B cell (primary cell): ENCODE data around the gene CHST8. TPM values are rescaled to one million over a fixed set of nuclear protein-coding genes. Genes with fewer than 3 reads are reported as not detected.

ENCODE experiments used
- ATAC-seq: fragments of 200-7000 bp; cut with Tn5 transposase; one replicate; pipeline ENCODE4 v1.10.0; 2021; ENCODE audit warnings: low read depth, mild to moderate bottlenecking, moderate number of reproducible peaks, moderate library complexity
- CTCF ChIA-PET: fragments of 350-600 bp; sonication (Branson Sonifier 250); formaldehyde crosslinking; loops from one replicate; lab custom pipeline; 2021; ENCODE audit warnings: antibody characterized with exemption, inconsistent platforms; lab: Charles Lee
- POLR2A ChIA-PET: fragments of 350-600 bp; sonication (Branson Sonifier 250); formaldehyde crosslinking; loops from one replicate; lab custom pipeline; 2021; ENCODE audit warnings: antibody characterized with exemption; lab: Charles Lee
- DNase-seq: peaks from one replicate; pipeline ENCODE4 v3.0.0; 2013
- H2AFZ ChIP-seq: 2 replicates; pipeline ENCODE4 v1.6.1; 2012; ENCODE audit warnings: mild to moderate bottlenecking, low read depth, low read length; ENCODE audit not compliant: insufficient read depth, poor library complexity, severe bottlenecking
- H3K27ac ChIP-seq, 2 donors: 1 replicate in 1 of 2; 2 replicates in 1 of 2; pipeline ENCODE4 v1.5.1; 2012 to 2013; ENCODE audit warnings: low read length in 2 of 2, mild to moderate bottlenecking in 2 of 2, moderate library complexity in 1 of 2
- H3K27me3 ChIP-seq, 4 experiments: fragments of 200-600 bp in 1 of 4; sonication (generic) in 1 of 4; replicated peaks in 1 of 4; 1 replicate in 2 of 4; 2 replicates in 2 of 4; pipeline versions ENCODE4 v1.6.1 to v1.7.0; 2013 to 2016; ENCODE audit warnings: low read length in 3 of 4, mild to moderate bottlenecking in 2 of 4, mixed read lengths in 1 of 4, moderate library complexity in 1 of 4; ENCODE audit not compliant: insufficient read depth in 4 of 4, control insufficient read depth in 3 of 4; ENCODE audit errors: control extremely low read depth in 1 of 4
- H3K36me3 ChIP-seq, 2 experiments: replicated peaks in 1 of 2; 1 replicate in 1 of 2; 2 replicates in 1 of 2; pipeline versions ENCODE4 v1.6.1 to v1.7.1; 2013; ENCODE audit warnings: low read length in 1 of 2; ENCODE audit not compliant: insufficient read depth in 2 of 2, control insufficient read depth in 1 of 2; ENCODE audit errors: control extremely low read depth in 1 of 2, extremely low read depth in 1 of 2
- H3K4me1 ChIP-seq, 2 donors: fragments of 200-600 bp in 1 of 2; sonication (generic) in 1 of 2; 1 replicate in 1 of 2; 2 replicates in 1 of 2; pipeline versions ENCODE4 v1.5.1 to v1.6.1; 2013 to 2017; ENCODE audit warnings: low read length in 2 of 2; ENCODE audit not compliant: control insufficient read depth in 2 of 2, insufficient read depth in 2 of 2
- H3K4me2 ChIP-seq: replicated peaks from 2 replicates; pipeline ENCODE3; 2012; ENCODE audit warnings: mild to moderate bottlenecking, low read depth, low read length; ENCODE audit not compliant: poor library complexity, severe bottlenecking
- H3K4me3 ChIP-seq, 5 experiments: fragments of 200-600 bp in 1 of 5; sonication (generic) in 1 of 5; 1 replicate in 3 of 5; 2 replicates in 2 of 5; pipeline versions ENCODE4 v1.5.1 to v1.7.0; 2011 to 2016; ENCODE audit warnings: low read length in 4 of 5, mild to moderate bottlenecking in 4 of 5, low read depth in 2 of 5, control low read depth in 1 of 5, moderate library complexity in 1 of 5; ENCODE audit not compliant: insufficient read depth in 1 of 5; ENCODE audit errors: control extremely low read depth in 1 of 5, extremely low read depth in 1 of 5
- H3K79me2 ChIP-seq: fragments of 200-600 bp; sonication (generic); one replicate; pipeline ENCODE4 v1.6.0; 2016; ENCODE audit warnings: low read length; ENCODE audit not compliant: control insufficient read depth, insufficient read depth
- H3K9ac ChIP-seq: fragments of 200-600 bp; sonication (generic); 2 replicates; pipeline ENCODE4 v1.6.1; 2017; ENCODE audit warnings: mild to moderate bottlenecking, low read length, moderate library complexity
- H3K9me3 ChIP-seq, 3 donors: one replicate each; pipeline versions ENCODE4 v1.6.1 to v1.7.1; 2013; ENCODE audit warnings: low read length in 2 of 3; ENCODE audit not compliant: control insufficient read depth in 2 of 3, insufficient read depth in 1 of 3; ENCODE audit errors: control extremely low read depth in 1 of 3
- H4K20me1 ChIP-seq: 2 replicates; pipeline ENCODE4 v1.6.0; 2012; ENCODE audit warnings: mild to moderate bottlenecking, low read length; ENCODE audit not compliant: insufficient read depth, control insufficient read depth, poor library complexity, severe bottlenecking
- H3K27ac Mint-ChIP-seq: one replicate; pipeline ENCODE4 v1.8.0; 2021; ENCODE audit warnings: mixed read lengths
- H3K27me3 Mint-ChIP-seq: one replicate; pipeline ENCODE4 v1.8.0; 2021; ENCODE audit warnings: mixed read lengths
- H3K4me1 Mint-ChIP-seq: one replicate; pipeline ENCODE4 v1.8.0; 2021; ENCODE audit warnings: mixed read lengths
- H3K4me3 Mint-ChIP-seq: one replicate; pipeline ENCODE4 v1.8.0; 2021; ENCODE audit warnings: mixed read lengths
- H3K9me3 Mint-ChIP-seq: one replicate; pipeline ENCODE4 v1.8.0; 2022; ENCODE audit warnings: mixed read lengths; ENCODE audit not compliant: insufficient read depth
- EZH2 ChIP-seq: IDR thresholded peaks from 2 replicates; pipeline ENCODE4 v1.6.1; 2012; ENCODE audit warnings: borderline replicate concordance, low read depth, mild to moderate bottlenecking, moderate library complexity, low read length; ENCODE audit not compliant: insufficient read depth, poor library complexity, severe bottlenecking
- WGBS: methylation state at CpG from one replicate; pipeline ENCODE4 v1.1.5; 2013; ENCODE audit warnings: missing lambda C conversion rate; ENCODE audit not compliant: insufficient coverage; 5-methylcytosine and 5-hydroxymethylcytosine counted together
- intact Hi-C: fragments of 100-400 bp; cut with micrococcal nuclease; formaldehyde crosslinking; loops from one replicate; pipeline ENCODE4 v1.10.0; 2022
- polyA plus RNA-seq: library from polyadenylated mRNA; depleted of rRNA; stranded (reverse); fragments of >200 nt; gene quantifications from 2 replicates; pipeline ENCODE4 v1.2.3, GENCODE V29; 2012
- total RNA-seq, 2 donors: library from RNA; stranded (reverse); fragments of 120-200 nt in 1 of 2; gene quantifications; 1 replicate in 1 of 2; 2 replicates in 1 of 2; pipeline versions ENCODE4 v1.2.3 to v1.2.4, GENCODE V29; 2013 to 2022
- TF ChIP-seq, protein P1 (sequence below): fragments of 200-600 bp; IDR thresholded peaks from one replicate; pipeline ENCODE4 v1.8.0; 2022; ENCODE audit warnings: antibody characterized with exemption, mild to moderate bottlenecking

The CHST8 gene
- total and polyA plus RNA-seq, 2 donors (not counting 1 experiment from before 2014, with no cell fraction given): not detected

DNA sequence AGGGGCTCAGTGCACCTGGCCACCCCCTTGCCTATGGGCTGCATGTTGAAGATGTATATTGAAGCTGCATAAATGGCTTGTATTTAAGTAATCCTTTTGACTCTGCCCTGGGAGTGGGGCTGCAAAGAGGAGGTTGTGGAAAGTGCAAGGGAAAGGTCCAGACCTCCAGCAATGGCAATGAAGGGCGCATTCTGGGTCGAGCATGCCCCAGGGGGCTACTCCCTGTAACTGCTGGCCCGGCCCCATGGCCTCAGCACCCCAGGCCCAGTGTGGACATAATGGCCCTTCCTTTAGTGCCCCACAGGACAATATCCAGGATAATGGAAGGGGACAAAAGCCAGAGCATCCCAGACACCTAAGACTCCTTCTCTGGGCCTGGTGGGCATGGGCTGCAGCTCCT, 43.1 kb upstream of the CHST8 start:
- no peak overlapping the region for H3K4me3 ChIP-seq
- intact Hi-C loops: no loop called here
- DNase-seq (no peak), ATAC-seq (no peak)
- H3K9me3 ChIP-seq: peaks cover 0 to 27% (median 12%) of the 10 kb centered on the region in 3 donors
- no peaks in the 10 kb centered on the region for H3K79me2 ChIP-seq
- no peak overlapping the region for H2AFZ ChIP-seq
- no peaks in the 10 kb centered on the region for H3K36me3 ChIP-seq
- WGBS: 84% methylated on average over 3 of the region's 3 CpGs
- H3K4me2 ChIP-seq: no peak overlapping the region
- H3K27me3 Mint-ChIP-seq: no peaks in the 10 kb centered on the region
- H4K20me1 ChIP-seq: no peaks in the 10 kb centered on the region
- no peaks in the 10 kb centered on the region for H3K27me3 ChIP-seq
- H3K4me1 ChIP-seq: no peaks in the 10 kb centered on the region
- ChIA-PET CTCF (no interaction called here), POLR2A (no interaction called here)
- TF ChIP-seq, protein P1, sequence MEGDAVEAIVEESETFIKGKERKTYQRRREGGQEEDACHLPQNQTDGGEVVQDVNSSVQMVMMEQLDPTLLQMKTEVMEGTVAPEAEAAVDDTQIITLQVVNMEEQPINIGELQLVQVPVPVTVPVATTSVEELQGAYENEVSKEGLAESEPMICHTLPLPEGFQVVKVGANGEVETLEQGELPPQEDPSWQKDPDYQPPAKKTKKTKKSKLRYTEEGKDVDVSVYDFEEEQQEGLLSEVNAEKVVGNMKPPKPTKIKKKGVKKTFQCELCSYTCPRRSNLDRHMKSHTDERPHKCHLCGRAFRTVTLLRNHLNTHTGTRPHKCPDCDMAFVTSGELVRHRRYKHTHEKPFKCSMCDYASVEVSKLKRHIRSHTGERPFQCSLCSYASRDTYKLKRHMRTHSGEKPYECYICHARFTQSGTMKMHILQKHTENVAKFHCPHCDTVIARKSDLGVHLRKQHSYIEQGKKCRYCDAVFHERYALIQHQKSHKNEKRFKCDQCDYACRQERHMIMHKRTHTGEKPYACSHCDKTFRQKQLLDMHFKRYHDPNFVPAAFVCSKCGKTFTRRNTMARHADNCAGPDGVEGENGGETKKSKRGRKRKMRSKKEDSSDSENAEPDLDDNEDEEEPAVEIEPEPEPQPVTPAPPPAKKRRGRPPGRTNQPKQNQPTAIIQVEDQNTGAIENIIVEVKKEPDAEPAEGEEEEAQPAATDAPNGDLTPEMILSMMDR: no peak
- no peak for TF ChIP-seq EZH2
- H3K4me1 Mint-ChIP-seq: no peaks in the 10 kb centered on the region
- H3K27ac ChIP-seq: no peak overlapping the region
- H3K9me3 Mint-ChIP-seq: peaks cover 5% of the 10 kb centered on the region
- no peak overlapping the region for H3K9ac ChIP-seq
- no peak overlapping the region for H3K4me3 Mint-ChIP-seq
- no peak overlapping the region for H3K27ac Mint-ChIP-seq

DNA sequence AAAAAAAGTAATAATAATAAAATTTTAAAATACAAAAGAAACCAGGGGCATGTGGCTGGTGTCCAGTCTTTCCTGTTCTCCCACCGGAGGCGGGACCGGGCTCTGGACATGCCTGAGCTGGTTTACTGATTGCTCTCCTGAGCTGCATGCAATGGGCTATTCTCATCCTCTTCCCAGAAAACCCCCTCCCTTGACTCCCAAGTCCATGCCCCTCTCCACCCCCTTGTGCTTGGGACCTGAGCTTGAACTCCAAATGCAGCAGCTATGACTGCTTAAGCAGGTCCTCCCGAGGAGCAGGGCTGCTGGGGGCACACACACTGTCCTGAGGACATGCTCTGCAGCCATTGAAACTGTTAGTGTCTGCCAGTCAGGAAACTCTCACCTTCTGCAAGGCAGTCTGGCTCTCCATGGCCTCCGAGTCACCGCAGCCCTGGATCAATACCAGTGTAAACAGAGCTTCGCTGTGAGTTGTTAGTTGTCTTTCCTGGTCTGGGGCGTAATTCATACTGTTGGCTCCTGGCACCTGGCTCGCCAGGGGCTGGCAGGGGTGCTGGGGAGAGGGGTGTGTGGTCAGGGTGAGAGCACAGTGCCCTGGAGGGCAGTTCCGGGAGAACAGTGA, 41.6 kb upstream of the CHST8 start:
- H3K27me3 ChIP-seq: no peaks in the 10 kb centered on the region
- no peaks in the 10 kb centered on the region for H3K4me1 Mint-ChIP-seq
- no peak overlapping the region for H3K4me3 Mint-ChIP-seq
- H3K27me3 Mint-ChIP-seq: no peaks in the 10 kb centered on the region
- WGBS: 70% methylated on average over 9 of the region's 10 CpGs
- H3K4me1 ChIP-seq: no peaks in the 10 kb centered on the region
- ATAC-seq (no peak), DNase-seq (no peak)
- H3K9me3 Mint-ChIP-seq: no peaks in the 10 kb centered on the region
- no peaks in the 10 kb centered on the region for H3K79me2 ChIP-seq
- H3K4me2 ChIP-seq: no peak overlapping the region
- no peaks in the 10 kb centered on the region for H4K20me1 ChIP-seq
- H3K27ac ChIP-seq: no peak overlapping the region
- H2AFZ ChIP-seq: no peak overlapping the region
- peaks cover 0 to 22% (median under 1%) of the 10 kb centered on the region in 3 donors for H3K9me3 ChIP-seq
- POLR2A ChIA-PET: no interaction called here
- intact Hi-C loops: no loop called here
- H3K36me3 ChIP-seq: no peaks in the 10 kb centered on the region
- CTCF ChIA-PET: no interaction called here
- TF ChIP-seq EZH2: no peak
- TF ChIP-seq, protein P1: no peak
- no peak overlapping the region for H3K4me3 ChIP-seq
- no peak overlapping the region for H3K27ac Mint-ChIP-seq
- no peak overlapping the region for H3K9ac ChIP-seq
